BJ (cell line): ENCODE results near the gene UCKL1. TPM values are rescaled to one million over a fixed set of nuclear protein-coding genes. Genes with fewer than 3 reads are reported as not detected.

Source experiments
- CTCF ChIA-PET: fragments of 350-600 bp; formaldehyde crosslinking; extraction: SDS; loops from one replicate; lab custom pipeline; 2021; ENCODE audit warnings: antibody characterized with exemption, inconsistent platforms; lab: Yijun Ruan, JAX
- POLR2A ChIA-PET: fragments of 300-600 bp; sonication (Branson Sonifier 250); formaldehyde crosslinking; extraction: SDS; loops from one replicate; lab custom pipeline; 2021; ENCODE audit warnings: antibody characterized with exemption; lab: Charles Lee
- DNase-seq: peaks from one replicate; pipeline ENCODE4 v3.0.0-alpha.2; 2011; ENCODE audit warnings: low read depth
- H3K27me3 ChIP-seq: 2 replicates; pipeline ENCODE4 v1.6.0; 2011; ENCODE audit warnings: low read length; ENCODE audit not compliant: control insufficient read depth, insufficient read depth
- H3K36me3 ChIP-seq: 2 replicates; pipeline ENCODE4 v1.5.1; 2011; ENCODE audit warnings: low read length; ENCODE audit not compliant: control insufficient read depth, insufficient read depth
- H3K4me3 ChIP-seq: 2 replicates; pipeline ENCODE4 v1.5.1; 2011; ENCODE audit warnings: low read depth, mild to moderate bottlenecking, control low read depth, low read length
- CTCF ChIP-seq: IDR thresholded peaks from 2 replicates; pipeline ENCODE4 v1.5.1; 2011; ENCODE audit warnings: low read depth, mild to moderate bottlenecking, control low read depth, inconsistent platforms, low read length, moderate library complexity; ENCODE audit not compliant: insufficient read depth
- polyA plus RNA-seq: library from polyadenylated mRNA; depleted of rRNA; stranded (reverse); fragments of >200 nt; gene quantifications from 2 replicates; pipeline ENCODE4 v1.2.3, GENCODE V29; 2011

UCKL1 gene
- polyA plus RNA-seq, 1 experiment: 40.1 TPM

GRCh38 chr20:63945921-63946920, 10.0 kb downstream of the UCKL1 start:
- Histone ChIP-seq H3K4me3 (no peak overlapping the region), H3K36me3 (peaks cover 38% of the 10 kb centered on the region), H3K27me3 (no peaks in the 10 kb centered on the region)
- ChIA-PET CTCF (interaction anchor here (1.0 to 1.5 kb wide), 2 partner anchors 28 to 383 kb away, joined by 3 to 5 read pairs; no protein-coding TSS in a partner anchor), POLR2A (no interaction called here)
- no peak for DNase-seq
- no peak for TF ChIP-seq CTCF

GRCh38 chr20:63945031-63945658, 11.1 kb downstream of the UCKL1 start:
- Histone ChIP-seq H3K36me3 (peaks cover 46% of the 10 kb centered on the region), H3K27me3 (no peaks in the 10 kb centered on the region), H3K4me3 (no peak overlapping the region)
- ChIA-PET POLR2A (no interaction called here), CTCF (interaction anchor here (1.0 to 1.5 kb wide), 2 partner anchors 29 to 382 kb away, joined by 3 to 5 read pairs; no protein-coding TSS in a partner anchor)
- TF ChIP-seq CTCF: no peak
- no peak for DNase-seq

- DNase-seq: no peak
- no peak for TF ChIP-seq CTCF
- ChIA-PET POLR2A (no interaction called here), CTCF (no interaction called here)
- Histone ChIP-seq H3K36me3 (peaks cover 48% of the 10 kb centered on the region), H3K27me3 (no peaks in the 10 kb centered on the region), H3K4me3 (no peak overlapping the region)
Observed at GRCh38 chr20:63944078-63944941, 11.9 kb downstream of the UCKL1 start.

GRCh38 chr20:63943808-63944077, 12.5 kb downstream of the UCKL1 start:
- CTCF ChIA-PET: no interaction called here
- Histone ChIP-seq H3K36me3 (peaks cover 52% of the 10 kb centered on the region), H3K27me3 (no peaks in the 10 kb centered on the region), H3K4me3 (no peak overlapping the region)
- no peak for DNase-seq
- no peak for TF ChIP-seq CTCF
- POLR2A ChIA-PET: no interaction called here
